RKO (cell line): ENCODE measurements around the gene FHIT.
"Not testable (repeated sequence)": the region's sequence is repeated elsewhere in the genome, so short reads cannot be mapped to it uniquely, and the experiment has no call there.

Experiments
- DNase-seq: peaks from one replicate; pipeline ENCODE4 v3.0.0-alpha.2; 2016; ENCODE audit warnings: low spot score

FHIT gene

GRCh38 chr3:59829527-59829926 lies 1421.7 kb downstream of the FHIT start:
- DNase-seq = no peak

GRCh38 chr3:59824876-59825275 lies 1426.4 kb downstream of the FHIT start:
- no peak for DNase-seq

GRCh38 chr3:59821274-59821673 lies 1430.0 kb downstream of the FHIT start:
- DNase-seq = no peak

GRCh38 chr3:59820352-59820934 lies 1430.8 kb downstream of the FHIT start:
- peak; percentile 7 for DNase-seq

GRCh38 chr3:59818919-59819300 lies 1432.3 kb downstream of the FHIT start:
- no peak for DNase-seq

- peak; percentile 79 for DNase-seq
Observed at GRCh38 chr3:59818033-59818918, 1433.0 kb downstream of the FHIT start.

- no peak for DNase-seq
Observed at GRCh38 chr3:59817511-59817910, 1433.7 kb downstream of the FHIT start.

- no peak for DNase-seq
Observed at GRCh38 chr3:59816312-59816711, 1434.9 kb downstream of the FHIT start.

- no peak for DNase-seq
Observed at GRCh38 chr3:59813148-59813538, 1438.1 kb downstream of the FHIT start.

GRCh38 chr3:59812237-59813147 lies 1438.8 kb downstream of the FHIT start:
- no peak for DNase-seq

- DNase-seq = no peak
Observed at GRCh38 chr3:59811160-59811559, 1440.1 kb downstream of the FHIT start.

- DNase-seq = no peak
Observed at GRCh38 chr3:59810606-59811005, 1440.6 kb downstream of the FHIT start.

- DNase-seq = peak; percentile 39
Observed at GRCh38 chr3:59809710-59810444, 1441.4 kb downstream of the FHIT start.

- peak; percentile 58 for DNase-seq
Observed at GRCh38 chr3:59809016-59809415, 1442.2 kb downstream of the FHIT start.

- no peak for DNase-seq
Observed at GRCh38 chr3:59808446-59808845, 1442.8 kb downstream of the FHIT start.

- DNase-seq = no peak
Observed at GRCh38 chr3:59803268-59803667, 1448.0 kb downstream of the FHIT start.

- not testable (repeated sequence) for DNase-seq
Observed at GRCh38 chr3:59802453-59802852, 1448.8 kb downstream of the FHIT start.

GRCh38 chr3:59802045-59802444 lies 1449.2 kb downstream of the FHIT start:
- no peak for DNase-seq

- DNase-seq = no peak
Observed at GRCh38 chr3:59800481-59800880, 1450.8 kb downstream of the FHIT start.

- no peak for DNase-seq
Observed at GRCh38 chr3:59798372-59799086, 1452.7 kb downstream of the FHIT start.

GRCh38 chr3:59797533-59797932 lies 1453.7 kb downstream of the FHIT start:
- DNase-seq = no peak
